Activated T-helper 9 cell treated with anti-CD3 and anti-CD28 coated beads, Interleukin-2, amount 50 U/mL, for 16 hours (primary cell): ENCODE results near the gene OR6K6.

ENCODE experiments used
- DNase-seq: peaks from one replicate; pipeline ENCODE4 v3.0.0-alpha.2; 2020; ENCODE audit warnings: low read depth

The OR6K6 gene

GRCh38 chr1:158801396-158801795 lies 46.9 kb downstream of the OR6K6 start:
- DNase-seq, result no peak

GRCh38 chr1:158803678-158804077 lies 49.2 kb downstream of the OR6K6 start:
- DNase-seq, result no peak
